ENCODE data around the gene ATF1. TPM values are rescaled to one million over a fixed set of nuclear protein-coding genes. Genes with fewer than 3 reads are reported as not detected.

Gene ATF1
- total RNA-seq = 22.0 and 25.7 TPM in 2 replicates

DNA sequence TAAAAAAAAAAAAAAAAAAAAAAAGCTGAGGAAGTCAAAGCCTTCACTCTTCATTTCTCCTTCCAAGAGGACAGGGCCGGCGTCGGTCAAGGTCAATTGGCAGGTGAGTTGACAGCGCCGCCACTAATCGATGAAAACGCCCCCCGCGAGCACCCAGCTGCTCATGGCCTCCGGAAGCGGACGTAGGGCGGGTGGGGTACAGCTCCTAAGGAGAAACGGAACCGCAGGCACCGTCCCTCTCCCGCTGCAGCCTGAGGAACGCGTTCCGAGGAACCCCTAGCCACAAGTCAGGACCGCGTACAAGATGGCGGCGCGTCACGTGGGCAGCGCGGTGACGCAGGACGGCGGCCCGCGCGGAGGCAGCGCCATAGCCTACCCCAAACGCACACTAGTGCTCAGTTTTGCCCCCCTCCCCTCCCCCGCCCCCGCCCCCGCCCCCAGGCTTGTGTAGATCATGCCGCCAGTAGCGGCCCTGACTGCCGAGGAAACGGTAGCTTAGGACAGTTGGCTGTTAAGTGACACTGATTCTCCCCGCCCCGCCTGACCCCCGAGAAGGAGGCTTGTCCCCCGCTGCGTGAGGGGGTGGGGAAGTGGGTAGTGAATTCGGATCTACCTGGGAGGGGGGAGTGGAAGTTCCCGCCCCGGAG lies at the start of gene ATF1:
ATF1 (plus strand) TSS at position 463 of the 647 bp plus-strand sequence. CDS start 16,045 bp downstream, outside the sequence.

GRCh38 chr12:50842637-50843493 lies 79.0 kb downstream of the ATF1 start, which contains the start of gene TMPRSS12:
Gene TMPRSS12 (plus strand): TSS chr12:50842926. CDS start chr12:50842965, 39 bp downstream.

Other genes starting within 250 kb of the ATF1 start
- gene TMPRSS12, start 78.8 kb downstream of the ATF1 start, total RNA-seq = not detected in 2 replicates
- gene HIGD1C, start 188.4 kb downstream of the ATF1 start, total RNA-seq = not detected in 2 replicates